Stimulated activated CD8-positive, alpha-beta memory T cell treated with anti-CD3 and anti-CD28 coated beads, Interleukin-15, amount 100 ng/mL, for 4 hours (primary cell): ENCODE data around the gene TMED9.
"Not testable (repeated sequence)": the region's sequence is repeated elsewhere in the genome, so short reads cannot be mapped to it uniquely, and the experiment has no call there.

Experiments
- DNase-seq, 2 donors: peaks; one replicate each; pipeline ENCODE4 v3.0.0-alpha.2; 2020; ENCODE audit warnings: low read depth in 2 of 2

The TMED9 gene

DNA sequence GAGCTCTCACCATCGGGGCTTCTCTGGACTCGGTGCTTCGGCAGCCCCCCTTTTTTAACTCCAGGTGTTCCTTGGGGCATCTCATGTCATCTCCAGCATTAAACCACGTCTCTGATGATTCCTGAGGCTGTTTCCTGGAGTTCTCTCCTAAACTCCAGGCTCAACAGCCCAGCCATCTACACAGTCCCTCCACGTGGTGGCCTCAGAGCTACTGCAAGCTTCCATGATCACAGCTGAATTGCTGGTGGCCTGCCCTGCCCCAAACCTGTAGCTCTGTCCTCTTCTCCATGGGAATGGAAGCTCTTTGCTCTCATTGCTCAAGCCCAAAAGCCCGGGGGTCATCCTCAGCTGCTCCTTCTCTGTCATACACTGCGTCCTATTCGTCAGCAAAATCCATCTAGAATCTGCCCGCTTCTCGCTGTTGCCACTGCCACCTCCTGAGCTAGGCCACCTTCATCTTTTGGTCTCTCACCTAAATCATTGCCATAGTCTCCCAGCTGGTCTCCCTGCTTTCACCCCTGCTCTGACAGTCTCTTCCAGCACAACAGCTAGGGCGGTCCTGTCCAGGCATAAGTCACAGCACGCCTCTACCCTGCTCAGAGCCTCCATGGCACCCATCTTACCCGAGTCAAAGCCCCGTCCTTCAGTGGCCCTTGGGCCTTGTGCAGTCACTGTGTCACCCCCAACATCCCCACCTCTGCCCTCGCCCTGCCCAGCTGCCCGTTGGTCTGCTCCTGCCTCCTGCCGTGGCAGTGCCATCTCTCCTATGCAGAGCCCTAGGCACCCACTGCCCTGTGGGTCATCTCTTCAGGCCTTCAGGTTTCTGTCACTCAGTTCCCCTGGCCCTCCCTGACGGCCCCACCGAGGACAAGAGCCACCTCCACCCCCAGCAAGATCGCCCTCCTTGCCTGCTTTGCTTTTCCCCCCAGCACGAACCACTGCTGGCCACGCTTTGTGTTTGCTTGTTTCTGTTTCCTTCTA, 14.4 kb downstream of the TMED9 start:
- DNase-seq: no peak

DNA sequence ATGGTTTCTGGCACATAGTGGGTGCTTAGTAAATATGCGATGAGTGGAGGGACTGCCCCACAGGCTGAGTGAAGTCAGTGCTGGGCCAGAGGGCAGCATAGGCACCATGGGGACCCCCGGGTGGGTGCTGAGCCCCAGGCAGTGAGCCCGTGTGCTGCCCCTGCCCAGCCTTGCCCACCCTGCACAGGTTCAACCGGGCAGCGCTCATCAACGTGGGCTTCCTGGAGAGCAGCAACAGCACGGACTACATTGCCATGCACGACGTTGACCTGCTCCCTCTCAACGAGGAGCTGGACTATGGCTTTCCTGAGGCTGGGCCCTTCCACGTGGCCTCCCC, 15.1 kb downstream of the TMED9 start:
- DNase-seq: no peak

DNA sequence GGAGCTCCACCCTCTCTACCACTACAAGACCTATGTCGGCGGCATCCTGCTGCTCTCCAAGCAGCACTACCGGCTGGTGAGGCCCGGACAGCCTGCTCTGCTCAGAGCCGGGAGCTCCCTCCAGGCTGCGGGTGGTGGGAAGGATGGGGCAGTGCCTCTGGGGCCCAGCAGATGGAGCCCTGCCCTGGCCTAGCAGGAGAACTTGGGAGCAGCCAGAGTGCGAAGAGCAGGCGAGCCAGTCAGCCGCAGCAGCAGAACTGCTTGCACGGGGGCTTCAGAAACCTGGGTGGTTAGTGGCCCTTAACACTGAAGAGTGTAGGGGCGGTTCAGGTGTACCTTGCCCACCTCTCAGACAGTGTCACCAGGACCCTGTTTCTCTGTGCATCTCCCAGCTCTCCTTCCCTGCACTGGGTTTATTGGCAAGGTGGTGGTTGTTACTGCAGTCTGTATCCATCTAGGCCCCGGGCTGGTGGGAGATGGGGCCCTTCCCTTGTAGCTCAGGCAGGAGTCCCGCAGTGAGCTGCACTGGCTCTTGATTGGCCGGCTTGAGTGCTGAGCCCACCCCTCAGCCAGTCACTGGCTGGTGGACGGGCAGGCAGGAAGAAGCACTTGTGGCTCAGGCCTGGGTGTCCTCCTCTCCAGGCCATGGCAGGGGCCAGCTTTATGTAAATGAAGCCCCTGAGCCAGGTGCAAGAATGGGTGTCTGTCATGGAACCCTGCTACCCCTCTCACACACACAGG, 15.6 kb downstream of the TMED9 start:
- peak in 1 of 2 donors; percentile 20 for DNase-seq

DNA sequence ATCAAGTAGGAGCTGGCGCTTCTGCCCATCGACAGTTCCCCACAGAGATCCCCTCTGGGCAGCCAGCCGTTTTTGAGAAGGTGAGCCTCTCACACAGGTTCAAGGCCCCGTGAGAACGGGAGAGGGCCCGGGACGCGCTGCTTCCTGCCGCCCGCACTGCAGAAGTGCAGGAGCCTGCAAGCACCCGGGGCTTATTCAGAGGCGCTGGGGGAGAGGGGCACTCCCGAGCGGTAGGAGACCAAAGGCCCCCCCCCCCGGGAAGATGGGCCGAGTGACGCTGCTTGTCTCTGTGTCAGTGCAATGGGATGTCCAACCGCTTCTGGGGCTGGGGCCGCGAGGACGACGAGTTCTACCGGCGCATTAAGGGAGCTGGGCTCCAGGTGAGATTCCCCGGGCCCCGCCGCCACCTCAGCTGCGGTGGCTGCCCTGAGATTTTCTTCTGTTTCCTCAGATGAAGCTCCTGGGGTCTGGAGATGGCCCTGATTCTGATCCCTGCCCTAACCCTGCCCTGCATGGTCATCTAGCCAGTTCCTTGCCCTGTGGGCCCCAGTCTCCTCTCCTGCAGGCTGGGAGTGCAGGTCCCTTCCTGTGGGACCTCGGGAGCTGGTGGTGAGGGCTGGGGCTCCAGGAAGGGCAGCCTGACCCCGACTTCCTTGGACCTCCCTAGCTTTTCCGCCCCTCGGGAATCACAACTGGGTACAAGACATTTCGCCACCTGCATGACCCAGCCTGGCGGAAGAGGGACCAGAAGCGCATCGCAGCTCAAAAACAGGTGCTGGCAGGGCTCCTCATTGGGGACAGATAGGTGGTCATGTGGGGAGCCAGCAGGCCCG, 16.5 kb downstream of the TMED9 start:
- no peak for DNase-seq

DNA sequence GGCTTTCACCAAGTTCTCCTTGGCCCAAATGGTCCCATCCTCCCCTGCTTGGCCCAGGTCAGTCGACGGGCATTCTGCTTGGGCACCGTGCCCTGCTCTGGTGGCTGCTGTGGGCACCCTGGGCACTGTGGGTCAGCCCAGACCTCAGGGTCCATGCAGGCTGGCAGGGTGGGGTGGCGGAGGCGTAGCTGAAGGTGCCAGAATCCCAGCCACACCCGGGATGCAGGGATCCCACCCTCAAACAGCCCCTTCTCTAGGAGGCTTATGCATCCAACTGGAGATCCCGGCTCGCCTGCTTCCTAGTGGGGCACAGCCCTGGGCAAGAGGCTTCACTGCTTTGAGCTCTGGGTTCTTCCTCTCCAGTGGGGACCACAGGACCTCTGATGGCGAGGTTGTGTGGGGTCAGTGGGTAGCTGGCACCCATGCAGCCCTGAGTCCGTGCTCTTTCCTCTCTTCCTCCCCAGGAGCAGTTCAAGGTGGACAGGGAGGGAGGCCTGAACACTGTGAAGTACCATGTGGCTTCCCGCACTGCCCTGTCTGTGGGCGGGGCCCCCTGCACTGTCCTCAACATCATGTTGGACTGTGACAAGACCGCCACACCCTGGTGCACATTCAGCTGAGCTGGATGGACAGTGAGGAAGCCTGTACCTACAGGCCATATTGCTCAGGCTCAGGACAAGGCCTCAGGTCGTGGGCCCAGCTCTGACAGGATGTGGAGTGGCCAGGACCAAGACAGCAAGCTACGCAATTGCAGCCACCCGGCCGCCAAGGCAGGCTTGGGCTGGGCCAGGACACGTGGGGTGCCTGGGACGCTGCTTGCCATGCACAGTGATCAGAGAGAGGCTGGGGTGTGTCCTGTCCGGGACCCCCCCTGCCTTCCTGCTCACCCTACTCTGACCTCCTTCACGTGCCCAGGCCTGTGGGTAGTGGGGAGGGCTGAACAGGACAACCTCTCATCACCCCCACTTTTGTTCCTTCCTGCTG, 17.4 kb downstream of the TMED9 start:
- DNase-seq: no peak

DNA sequence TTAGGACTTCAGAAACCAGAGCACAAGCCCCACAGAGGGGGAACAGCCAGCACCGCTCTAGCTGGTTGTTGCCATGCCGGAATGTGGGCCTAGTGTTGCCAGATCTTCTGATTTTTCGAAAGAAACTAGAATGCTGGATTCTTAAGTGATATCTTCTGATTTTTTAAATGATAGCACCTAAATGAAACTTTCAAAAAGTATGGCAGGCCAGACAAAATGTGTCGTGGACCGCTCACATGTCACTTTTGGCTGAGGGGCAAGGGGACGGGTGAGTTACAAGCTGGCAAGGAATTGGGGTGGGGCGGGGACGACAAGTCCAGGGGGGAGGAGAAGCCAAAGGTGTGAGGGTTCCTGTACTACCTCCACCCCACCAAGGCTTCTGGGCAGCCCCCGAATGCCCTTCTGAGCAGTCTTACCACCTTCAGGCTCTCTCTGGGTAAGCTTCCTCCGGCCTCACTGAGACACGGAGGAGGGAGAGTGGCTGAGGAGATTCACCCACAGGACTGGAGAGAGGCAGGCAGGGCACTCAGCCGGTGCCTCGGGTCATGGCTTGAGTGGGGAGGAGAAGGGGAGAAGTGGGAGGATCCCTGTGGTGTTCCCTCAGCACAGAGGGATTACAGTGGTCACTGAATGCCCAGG, 18.2 kb downstream of the TMED9 start:
- DNase-seq: no peak

DNA sequence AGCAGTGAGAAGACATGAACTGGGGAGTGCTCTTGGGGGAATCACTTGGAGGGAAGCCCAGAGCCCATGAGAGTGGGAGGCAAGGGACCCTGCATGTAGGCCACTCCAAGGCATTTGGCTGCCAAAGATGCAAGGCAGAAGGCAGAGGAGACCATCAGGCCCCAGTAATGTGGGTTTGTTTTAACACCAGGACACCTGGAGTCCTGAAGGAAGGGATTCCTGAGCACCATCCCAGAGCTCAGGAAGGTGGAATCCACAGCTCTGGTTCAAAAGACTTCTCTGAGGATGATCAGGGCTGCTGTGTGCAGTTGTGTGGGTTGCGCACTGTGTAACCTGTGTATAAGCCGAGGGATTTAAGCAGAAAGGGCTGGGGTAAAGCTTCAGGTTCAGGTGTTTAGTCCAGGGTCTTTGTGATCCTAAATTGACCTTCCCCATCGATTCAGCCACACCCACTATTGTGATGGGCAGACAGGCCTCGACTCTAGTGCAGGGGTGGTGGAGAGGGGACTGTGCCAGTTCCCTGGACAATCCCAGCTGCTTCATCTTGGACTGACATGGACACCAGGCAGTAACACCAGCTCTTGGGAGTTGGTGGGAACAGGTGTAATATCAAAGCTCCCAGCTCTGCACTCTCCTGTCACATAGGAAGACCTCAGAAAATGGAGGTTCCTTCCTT, 18.9 kb downstream of the TMED9 start:
- DNase-seq: no peak

DNA sequence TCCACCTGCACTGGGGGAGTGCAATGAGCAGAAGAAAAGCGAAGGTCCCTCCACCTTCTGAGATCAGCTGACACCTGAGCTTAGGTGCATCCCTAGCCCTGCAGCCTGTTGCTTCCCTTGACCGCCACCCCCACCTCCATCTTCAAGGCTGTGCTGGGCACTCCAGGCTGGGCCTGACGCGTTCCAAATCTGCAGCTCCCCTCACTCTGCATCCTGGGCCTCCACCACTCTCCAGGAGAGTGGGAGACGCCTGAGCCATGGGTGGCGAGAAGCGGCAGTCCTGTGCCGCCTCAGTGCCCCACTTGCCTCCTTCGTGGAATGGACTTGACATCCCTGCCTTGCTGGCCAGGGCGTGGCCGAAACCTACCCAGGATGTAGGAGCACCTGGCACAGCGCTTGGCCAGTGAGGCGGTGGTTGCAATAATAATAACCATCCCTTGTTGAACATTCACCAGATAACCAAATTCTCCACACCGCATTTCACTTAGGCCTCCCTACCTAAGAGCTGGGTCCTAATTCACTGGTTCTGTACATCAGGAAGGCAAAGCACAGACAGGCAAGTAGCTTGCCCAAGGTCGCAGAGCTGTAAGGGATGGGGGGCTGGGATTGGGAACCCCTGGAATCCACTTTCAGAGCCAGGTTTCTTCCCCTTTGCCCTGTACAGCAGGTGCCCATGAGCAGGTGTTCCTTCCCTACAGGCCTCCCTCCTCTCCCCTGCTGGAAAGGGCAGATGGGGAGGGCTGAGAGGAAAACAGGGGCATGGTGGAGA, 19.6 kb downstream of the TMED9 start:
- DNase-seq: no peak

DNA sequence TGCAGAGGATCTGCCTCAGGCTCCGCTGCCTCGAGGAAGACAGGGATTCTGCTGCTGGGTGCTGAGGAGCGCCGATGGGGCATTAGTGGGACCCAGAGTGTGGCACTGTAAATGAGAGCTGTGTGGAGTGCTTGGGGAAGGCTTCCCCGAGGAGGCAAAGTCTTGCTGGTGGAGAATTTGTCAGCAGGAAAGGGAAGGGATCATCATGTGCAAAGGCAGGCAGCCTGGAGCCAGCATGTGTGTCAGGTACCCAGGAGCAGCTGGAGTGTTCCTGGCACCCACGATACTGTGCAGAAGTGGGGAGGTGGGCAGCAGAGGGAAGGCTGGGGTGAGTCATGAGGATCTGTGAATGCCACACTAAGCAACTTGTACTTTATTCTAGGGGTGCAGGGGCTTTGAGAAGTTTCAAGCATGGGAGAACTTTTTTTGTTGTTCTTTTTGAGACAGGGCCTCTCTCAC, 20.2 kb downstream of the TMED9 start:
- no peak for DNase-seq

DNA sequence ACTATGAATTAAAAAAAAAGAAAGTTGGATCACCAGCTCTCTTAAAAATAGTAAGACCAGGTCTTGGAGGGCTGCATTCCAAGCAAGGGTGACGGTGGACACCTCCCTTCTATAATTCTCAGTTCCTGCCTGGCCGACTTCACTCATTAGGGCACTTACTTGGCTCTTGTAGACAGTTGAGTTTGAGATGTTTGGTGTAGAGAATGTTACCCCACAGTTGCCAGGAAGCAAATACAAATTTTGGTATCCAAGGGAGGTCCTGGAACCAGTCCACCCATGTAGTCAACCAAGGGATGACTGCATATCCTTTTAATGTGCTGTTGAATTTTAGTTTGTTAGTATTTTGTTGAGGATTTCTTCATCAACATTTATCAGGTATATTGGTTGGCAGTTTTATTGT, 28.6 kb downstream of the TMED9 start:
- DNase-seq: no peak

DNA sequence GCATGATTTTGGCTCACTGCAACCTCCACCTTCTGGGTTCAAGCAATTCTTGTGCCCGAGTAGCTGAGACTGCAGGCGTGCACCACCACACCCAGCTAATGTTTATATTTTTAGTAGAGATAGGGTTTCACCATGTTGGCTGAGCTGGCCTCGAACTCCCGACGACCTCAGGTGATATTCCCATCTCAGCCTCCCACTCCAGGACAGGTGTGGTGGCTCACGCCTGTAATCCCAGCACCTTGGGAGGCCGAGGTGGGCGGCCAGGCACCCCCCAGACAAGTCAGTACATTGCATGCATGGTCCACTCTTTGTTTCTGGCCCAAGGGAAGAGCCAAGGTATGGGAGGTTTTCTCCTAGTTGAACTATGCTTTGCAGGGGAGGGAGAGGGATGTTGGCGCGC, 32.2 kb downstream of the TMED9 start:
- not testable (repeated sequence) for DNase-seq

DNA sequence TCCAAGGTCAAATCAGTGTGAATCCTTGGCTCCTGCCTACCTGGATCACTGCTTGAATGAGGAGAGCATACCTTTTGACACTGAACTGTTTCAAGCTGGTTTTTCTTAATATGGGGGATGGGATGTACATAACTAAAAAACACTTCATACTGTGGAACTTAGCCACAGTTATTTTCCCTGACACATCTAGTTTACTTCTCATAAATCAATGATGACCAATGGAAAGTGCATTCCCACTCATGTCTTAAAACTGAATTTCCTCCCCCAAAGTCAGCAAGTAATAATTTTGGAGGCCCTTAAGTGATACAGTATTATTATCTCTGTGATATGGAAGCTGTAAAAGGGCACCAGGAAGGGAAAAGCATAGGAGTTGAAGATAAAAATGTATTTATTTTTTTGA, 38.2 kb downstream of the TMED9 start:
- DNase-seq: not testable (repeated sequence)

DNA sequence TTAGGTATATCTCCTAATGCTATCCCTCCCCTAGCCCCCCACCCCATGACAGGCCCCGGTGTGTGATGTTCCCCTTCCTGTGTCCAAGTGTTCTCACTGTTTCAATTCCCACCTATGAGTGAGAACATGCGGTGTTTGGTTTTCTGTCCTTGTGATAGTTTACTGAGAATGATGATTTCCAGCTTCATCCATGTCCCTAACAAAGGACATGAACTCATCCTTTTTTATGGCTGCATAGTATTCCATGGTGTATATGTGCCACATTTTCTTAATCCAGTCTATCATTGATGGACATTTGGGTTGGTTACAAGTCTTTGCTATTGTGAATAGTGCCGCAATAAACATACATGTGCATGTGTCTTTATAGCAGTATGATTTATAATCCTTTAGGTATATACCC, 42.9 kb downstream of the TMED9 start:
- not testable (repeated sequence) for DNase-seq

DNA sequence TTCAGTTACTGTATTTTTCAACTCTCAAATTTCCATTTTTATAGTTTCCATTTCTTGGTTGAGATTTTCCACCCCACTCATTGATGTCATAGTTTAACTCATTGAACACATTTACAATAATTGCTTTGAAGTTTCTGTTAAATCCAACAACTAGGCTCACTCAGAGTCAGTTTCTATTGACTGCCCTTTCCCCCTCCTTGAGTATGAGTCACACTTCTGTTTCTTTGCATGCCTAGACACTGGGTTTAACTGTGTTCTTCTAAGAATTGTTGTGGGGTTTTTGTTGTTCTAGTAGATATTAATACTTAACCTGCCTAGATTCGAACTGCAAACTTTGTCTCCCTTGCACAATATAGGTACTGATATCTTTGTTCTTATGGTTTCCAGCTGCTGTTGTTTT, 53.5 kb downstream of the TMED9 start:
- DNase-seq: not testable (repeated sequence)
